ENCODE data around the gene SMYD4. TPM values are rescaled to one million over a fixed set of nuclear protein-coding genes. Genes with fewer than 3 reads are reported as not detected.

Gene SMYD4
- total RNA-seq, 2 experiments from 2014 or later: 37.3 to 38.1 TPM

DNA sequence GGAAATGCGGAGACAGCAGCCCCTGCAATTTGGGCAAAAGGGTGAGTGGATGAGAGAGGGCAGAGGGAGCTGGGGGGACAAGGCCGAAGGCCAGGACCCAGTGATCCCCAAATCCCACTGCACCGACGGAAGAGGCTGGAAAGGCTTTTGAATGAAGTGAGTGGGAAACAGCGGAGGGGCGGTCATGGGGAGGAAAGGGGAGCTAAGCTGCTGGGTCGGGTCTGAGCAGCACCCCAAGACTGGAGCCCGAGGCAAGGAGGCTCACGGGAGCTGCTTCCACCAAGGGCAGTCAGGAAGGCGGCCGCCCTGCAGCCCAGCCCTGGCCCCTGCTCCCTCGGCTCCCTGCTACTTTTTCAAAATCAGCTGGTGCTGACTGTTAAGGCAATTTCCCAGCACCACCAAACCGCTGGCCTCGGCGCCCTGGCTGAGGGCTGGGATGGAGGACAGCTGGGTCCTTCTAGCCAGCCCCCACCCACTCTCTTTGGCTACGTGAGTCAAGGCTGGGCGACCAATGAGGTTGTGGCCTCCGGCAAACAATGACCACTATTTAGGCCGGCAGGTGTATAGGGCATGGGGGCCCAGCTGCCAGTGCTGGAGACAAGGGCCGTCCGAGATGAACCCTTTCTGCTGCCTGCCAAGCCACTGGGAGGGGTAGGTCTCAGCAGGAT lies 67.3 kb downstream of the SMYD4 start:
- peaks cover 4% of the 10 kb centered on the region for H3K36me3 Mint-ChIP-seq (ENCODE audit: low read depth)
- peaks cover 3% of the 10 kb centered on the region for H3K27me3 Mint-ChIP-seq
- no peak for DNase-seq
- POLR2A ChIA-PET: no interaction called here
- CTCF ChIA-PET: interaction anchor here (0.6 to 1.4 kb wide), 4 partner anchors 11 to 35 kb away, joined by 3 read pairs; no protein-coding TSS in a partner anchor
- H3K27ac Mint-ChIP-seq: peak overlapping the region; percentile 97
- H3K4me1 Mint-ChIP-seq: peaks cover 44% of the 10 kb centered on the region
- H3K9me3 Mint-ChIP-seq: peaks cover 2% of the 10 kb centered on the region
- H3K4me3 Mint-ChIP-seq: no peak overlapping the region

DNA sequence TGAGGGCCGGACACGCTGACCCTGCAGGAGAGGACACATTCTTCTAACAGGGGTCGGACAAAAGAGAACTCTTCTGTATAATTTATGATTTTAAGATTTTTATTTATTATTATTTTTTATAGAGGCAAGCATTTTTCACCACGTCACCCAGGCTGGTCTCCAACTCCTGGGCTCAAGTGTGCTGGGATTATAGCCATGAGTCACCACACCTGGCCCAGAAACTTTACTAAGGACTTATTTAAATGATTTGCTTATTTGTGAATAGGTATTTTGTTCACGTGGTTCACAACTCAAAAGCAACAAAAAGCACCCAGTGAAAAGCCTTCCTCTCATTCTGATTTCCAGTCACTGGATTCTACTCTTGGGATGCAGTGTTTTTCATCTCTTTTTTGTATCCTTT lies 70.2 kb downstream of the SMYD4 start:
- DNase-seq: no peak
- CTCF ChIA-PET: no interaction called here
- Mint-ChIP-seq H3K27ac (no peak overlapping the region), H3K4me1 (peaks cover 37% of the 10 kb centered on the region), H3K27me3 (peaks cover 3% of the 10 kb centered on the region), H3K9me3 (peaks cover 2% of the 10 kb centered on the region), H3K4me3 (no peak overlapping the region), H3K36me3 (ENCODE audit: low read depth) (peaks cover 3% of the 10 kb centered on the region)
- POLR2A ChIA-PET: no interaction called here

DNA sequence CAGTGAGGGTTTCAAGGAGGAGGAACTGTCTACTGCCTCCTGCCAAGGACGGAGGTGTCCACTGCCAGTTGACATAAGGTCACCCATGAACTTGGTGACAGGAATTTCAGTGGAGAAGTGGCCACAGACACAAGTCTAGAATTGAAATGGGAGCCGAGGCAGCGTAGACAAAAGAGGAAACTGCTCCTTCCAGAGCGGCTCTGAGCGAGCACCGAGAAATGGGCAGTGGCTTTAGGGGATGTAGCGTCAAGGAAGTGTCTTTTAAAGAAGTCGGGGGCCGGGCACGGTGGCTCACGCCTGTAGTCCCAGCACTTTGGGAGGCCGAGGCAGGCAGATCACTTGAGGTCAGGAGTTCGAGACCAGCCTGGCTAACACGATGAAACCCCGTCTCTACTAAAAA lies 70.9 kb downstream of the SMYD4 start:
- Mint-ChIP-seq H3K4me3 (no peak overlapping the region), H3K27me3 (peaks cover 3% of the 10 kb centered on the region), H3K9me3 (no peaks in the 10 kb centered on the region), H3K27ac (peak overlapping the region; percentile 14), H3K4me1 (peaks cover 30% of the 10 kb centered on the region), H3K36me3 (ENCODE audit: low read depth) (no peaks in the 10 kb centered on the region)
- no peak for DNase-seq
- ChIA-PET POLR2A (no interaction called here), CTCF (no interaction called here)

DNA sequence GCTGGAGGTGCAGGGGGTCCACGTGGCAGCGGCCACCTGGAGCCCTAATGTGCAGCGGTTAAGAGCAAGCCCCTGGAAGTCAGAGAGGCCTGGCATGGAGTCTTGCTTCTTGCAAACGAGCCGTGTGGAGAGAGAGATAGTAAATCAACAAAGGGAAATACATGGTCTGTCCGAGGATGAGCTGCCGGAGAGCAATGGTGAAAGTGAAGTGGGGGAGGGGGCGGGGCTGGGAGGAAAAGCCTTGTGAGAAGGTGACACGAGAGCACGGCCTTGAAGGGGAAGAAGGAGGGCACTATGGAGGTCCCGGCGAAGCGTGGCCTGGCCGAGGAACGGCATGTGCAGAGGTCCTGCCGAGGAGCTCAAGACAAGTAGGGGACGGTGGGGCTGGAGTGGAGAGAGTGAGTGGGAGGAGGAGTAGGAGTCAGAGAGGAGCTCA lies 73.9 kb downstream of the SMYD4 start:
- H3K4me1 Mint-ChIP-seq: peaks cover 12% of the 10 kb centered on the region
- ChIA-PET POLR2A (no interaction called here), CTCF (interaction anchor here (0.8 kb wide), 1 partner anchor 34 kb away, joined by 3 read pairs; no protein-coding TSS in a partner anchor)
- H3K27ac Mint-ChIP-seq: peak overlapping the region; percentile 41
- H3K4me3 Mint-ChIP-seq: no peak overlapping the region
- H3K9me3 Mint-ChIP-seq: no peaks in the 10 kb centered on the region
- peaks cover 3% of the 10 kb centered on the region for H3K27me3 Mint-ChIP-seq
- H3K36me3 Mint-ChIP-seq (ENCODE audit: low read depth): no peaks in the 10 kb centered on the region
- DNase-seq: no peak

DNA sequence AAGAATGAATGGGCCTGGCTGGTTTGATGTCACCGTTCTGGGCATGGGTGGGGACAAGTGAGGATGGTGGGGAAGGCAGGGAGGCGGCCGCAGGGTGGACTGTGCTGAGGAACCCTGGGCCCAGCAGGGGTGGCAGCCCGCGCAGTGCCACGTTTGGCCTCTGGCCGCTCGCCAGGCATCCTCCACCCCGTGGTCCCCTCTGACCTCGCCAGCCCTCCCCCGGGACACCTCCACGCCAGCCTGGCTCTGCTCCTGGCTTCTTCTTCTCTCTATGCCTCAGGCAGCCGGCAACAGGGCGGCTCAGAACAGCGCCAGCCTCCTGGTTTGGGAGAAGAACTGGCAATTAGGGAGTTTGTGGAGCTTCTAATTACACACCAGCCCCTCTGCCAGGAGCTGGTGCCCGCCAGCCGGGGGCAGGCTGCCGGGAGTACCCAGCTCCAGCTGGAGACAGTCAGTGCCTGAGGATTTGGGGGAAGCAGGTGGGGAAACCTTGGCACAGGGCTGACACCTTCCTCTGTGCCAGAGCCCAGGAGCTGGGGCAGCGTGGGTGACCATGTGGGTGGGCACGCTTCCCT lies 74.4 kb downstream of the SMYD4 start:
- ChIA-PET CTCF (interaction anchor here (0.8 to 1.3 kb wide), 2 partner anchors 10 to 34 kb away, joined by 3 to 4 read pairs; no protein-coding TSS in a partner anchor), POLR2A (no interaction called here)
- Mint-ChIP-seq H3K9me3 (no peaks in the 10 kb centered on the region), H3K4me3 (no peak overlapping the region), H3K4me1 (peaks cover 9% of the 10 kb centered on the region), H3K36me3 (ENCODE audit: low read depth) (no peaks in the 10 kb centered on the region), H3K27me3 (peaks cover 3% of the 10 kb centered on the region), H3K27ac (peak overlapping the region; percentile 60)
- DNase-seq: no peak

DNA sequence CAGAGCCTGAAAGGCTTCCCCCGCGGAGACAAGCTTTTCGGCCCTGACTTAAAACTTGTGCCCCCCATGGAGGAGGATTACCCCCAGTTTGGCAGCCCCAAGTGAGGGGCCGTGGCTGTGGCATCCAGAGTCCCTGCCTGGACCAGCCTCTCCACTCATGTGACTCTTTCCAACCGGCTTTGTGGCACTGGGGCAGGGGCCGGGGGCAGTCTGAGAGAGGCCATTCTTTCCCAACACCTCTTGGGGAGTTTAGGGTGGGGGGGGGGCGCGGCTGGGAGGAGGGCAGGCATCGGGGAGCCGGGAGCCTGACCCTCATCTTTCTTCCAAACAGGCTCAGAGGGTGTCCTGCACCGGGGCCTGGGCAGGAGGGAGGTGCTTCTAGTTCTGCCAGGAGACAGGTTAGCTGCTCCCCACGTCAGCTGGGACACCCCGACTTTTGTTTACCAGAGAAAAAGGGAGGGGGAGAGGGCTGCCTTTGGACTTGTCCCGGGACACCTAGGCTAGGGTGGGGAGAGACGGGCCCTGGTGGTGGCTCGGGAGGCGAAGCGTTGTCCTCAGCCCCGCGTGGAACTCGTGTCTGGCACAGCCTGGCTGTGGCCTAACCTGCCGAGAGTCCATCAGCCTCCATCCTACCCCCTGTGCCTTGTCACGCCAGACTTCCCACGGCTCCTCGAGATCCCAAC lies 75.1 kb downstream of the SMYD4 start:
- Mint-ChIP-seq H3K4me1 (peaks cover 9% of the 10 kb centered on the region), H3K36me3 (ENCODE audit: low read depth) (no peaks in the 10 kb centered on the region), H3K27me3 (peaks cover 3% of the 10 kb centered on the region), H3K4me3 (no peak overlapping the region), H3K27ac (no peak overlapping the region), H3K9me3 (no peaks in the 10 kb centered on the region)
- no peak for DNase-seq
- CTCF ChIA-PET: interaction anchor here (0.7 to 1.4 kb wide), 3 partner anchors 9 to 16 kb away, joined by 3 to 4 read pairs (median 4); no protein-coding TSS in a partner anchor
- POLR2A ChIA-PET: no interaction called here

DNA sequence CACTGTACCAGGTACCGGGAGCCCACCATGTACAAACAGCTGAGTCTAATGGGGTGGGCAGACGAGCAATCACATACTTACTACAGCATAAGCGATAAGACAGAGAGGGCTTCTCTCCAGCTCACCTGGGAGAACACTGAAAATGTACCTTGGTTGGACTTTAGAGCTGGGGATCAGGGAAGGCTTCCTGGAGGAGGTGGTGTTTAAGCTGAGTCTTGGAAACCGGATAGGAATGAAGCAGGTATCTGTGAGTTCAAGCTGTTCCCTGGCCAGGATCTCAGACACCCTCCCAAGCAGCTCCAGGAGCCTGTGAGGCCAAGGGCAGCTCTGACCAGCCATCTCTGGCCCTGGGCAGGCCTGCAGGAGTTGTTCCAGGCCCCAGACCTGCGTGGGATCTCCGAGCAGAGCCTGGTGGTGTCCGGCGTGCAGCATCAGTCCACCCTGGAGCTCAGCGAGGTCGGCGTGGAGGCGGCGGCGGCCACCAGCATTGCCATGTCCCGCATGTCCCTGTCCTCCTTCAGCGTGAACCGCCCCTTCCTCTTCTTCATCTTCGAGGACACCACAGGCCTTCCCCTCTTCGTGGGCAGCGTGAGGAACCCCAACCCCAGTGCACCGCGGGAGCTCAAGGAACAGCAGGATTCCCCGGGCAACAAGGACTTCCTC lies 75.8 kb downstream of the SMYD4 start:
- Mint-ChIP-seq H3K4me1 (peaks cover 9% of the 10 kb centered on the region), H3K27me3 (peaks cover 3% of the 10 kb centered on the region), H3K4me3 (no peak overlapping the region), H3K36me3 (ENCODE audit: low read depth) (no peaks in the 10 kb centered on the region), H3K27ac (no peak overlapping the region), H3K9me3 (no peaks in the 10 kb centered on the region)
- CTCF ChIA-PET: interaction anchor here (0.7 to 1.4 kb wide), 3 partner anchors 10 to 16 kb away, joined by 3 to 4 read pairs (median 4); no protein-coding TSS in a partner anchor
- POLR2A ChIA-PET: no interaction called here
- no peak for DNase-seq

DNA sequence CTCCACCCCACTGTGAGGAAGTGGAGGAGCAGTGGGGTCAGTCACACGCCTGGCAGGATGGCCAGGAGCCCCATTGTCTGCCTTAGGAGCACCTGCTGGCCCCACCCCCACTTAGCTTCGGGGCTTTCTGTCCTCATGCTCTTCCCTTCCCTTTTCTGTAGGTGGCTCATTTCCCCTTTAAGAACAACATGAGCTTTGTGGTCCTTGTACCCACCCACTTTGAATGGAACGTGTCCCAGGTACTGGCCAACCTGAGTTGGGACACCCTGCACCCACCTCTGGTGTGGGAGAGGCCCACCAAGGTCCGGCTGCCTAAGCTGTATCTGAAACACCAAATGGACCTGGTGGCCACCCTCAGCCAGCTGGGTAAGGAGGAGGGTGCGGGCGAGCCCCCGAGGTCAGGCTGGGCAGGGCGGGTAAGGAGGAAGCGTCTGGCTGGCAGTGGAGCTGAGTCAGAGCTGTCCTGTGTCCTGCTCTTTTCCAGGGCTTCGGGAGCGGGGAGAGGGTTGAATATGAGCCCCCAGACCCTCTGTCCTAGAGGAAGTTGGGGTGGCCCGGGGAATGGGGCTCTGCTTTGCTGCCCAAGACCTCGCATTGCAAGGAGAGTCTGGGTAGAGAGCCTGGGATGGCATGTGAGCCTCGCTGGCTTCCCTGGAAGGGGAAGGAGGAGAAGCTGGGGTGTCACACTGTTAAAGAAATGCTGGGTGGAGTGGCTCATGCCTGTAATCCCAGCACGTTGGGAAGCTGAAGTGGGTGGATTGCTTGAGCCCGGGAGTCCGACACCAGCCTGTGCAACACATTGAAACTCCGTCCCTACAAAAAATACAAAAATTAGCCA lies 77.1 kb downstream of the SMYD4 start:
- Mint-ChIP-seq H3K9me3 (no peaks in the 10 kb centered on the region), H3K27ac (no peak overlapping the region), H3K27me3 (no peaks in the 10 kb centered on the region), H3K36me3 (ENCODE audit: low read depth) (no peaks in the 10 kb centered on the region), H3K4me3 (no peak overlapping the region), H3K4me1 (peaks cover 4% of the 10 kb centered on the region)
- ChIA-PET POLR2A (no interaction called here), CTCF (interaction anchor here (1.0 to 1.4 kb wide), 3 partner anchors 9 to 21 kb away, joined by 3 to 4 read pairs (median 3); no protein-coding TSS in a partner anchor)
- no peak for DNase-seq

DNA sequence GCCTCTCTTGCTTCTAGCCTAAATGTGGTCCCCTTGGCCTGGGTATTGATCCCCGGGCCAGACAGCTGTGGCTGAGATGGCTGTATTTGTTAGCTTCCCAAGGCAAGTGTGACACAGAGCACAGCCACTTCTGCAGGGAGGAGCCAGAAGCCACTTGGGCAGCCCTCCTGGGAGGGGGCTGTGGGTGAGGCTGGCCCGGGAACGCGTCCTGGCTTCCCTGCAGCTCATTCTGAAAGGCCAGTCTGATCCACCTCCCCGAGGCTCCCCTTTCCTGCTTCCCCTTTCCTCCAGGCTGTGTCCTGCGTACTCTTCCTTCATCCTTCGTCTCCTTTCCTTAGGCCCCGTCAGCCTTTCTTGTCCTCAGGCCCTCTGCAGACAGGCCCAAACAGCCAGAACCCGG lies 79.1 kb downstream of the SMYD4 start:
- ChIA-PET CTCF (no interaction called here), POLR2A (no interaction called here)
- Mint-ChIP-seq H3K27ac (peak overlapping the region; percentile 41), H3K4me1 (peaks cover 4% of the 10 kb centered on the region), H3K4me3 (no peak overlapping the region), H3K36me3 (ENCODE audit: low read depth) (no peaks in the 10 kb centered on the region), H3K27me3 (no peaks in the 10 kb centered on the region), H3K9me3 (no peaks in the 10 kb centered on the region)
- no peak for DNase-seq

DNA sequence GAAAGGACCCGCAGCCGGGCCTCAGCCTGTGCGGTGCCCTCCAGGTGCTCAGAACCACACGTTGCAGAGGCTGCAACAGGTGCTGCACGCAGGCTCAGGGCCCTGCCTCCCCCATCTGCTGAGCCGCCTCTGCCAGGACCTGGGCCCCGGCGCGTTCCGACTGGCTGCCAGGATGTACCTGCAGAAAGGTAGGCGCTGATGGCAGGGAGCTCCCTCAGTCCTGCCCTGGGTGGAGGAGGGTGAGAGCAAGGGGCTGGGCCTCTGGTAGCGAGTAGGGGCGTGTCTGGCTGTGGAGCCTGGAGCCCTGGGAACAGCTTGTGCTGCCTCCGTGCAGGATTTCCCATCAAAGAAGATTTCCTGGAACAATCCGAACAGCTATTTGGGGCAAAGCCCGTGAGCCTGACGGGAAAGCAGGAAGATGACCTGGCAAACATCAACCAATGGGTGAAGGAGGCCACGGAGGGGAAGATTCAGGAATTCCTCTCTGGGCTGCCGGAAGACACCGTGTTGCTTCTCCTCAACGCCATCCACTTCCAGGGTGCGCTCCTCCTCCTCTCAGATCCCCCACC lies 82.6 kb downstream of the SMYD4 start:
- ChIA-PET POLR2A (no interaction called here), CTCF (interaction anchor here (1.5 kb wide), 1 partner anchor 15 kb away, joined by 4 read pairs; no protein-coding TSS in a partner anchor)
- Mint-ChIP-seq H3K4me3 (no peak overlapping the region), H3K36me3 (ENCODE audit: low read depth) (no peaks in the 10 kb centered on the region), H3K27me3 (no peaks in the 10 kb centered on the region), H3K4me1 (no peaks in the 10 kb centered on the region), H3K27ac (no peak overlapping the region), H3K9me3 (no peaks in the 10 kb centered on the region)
- DNase-seq: no peak

DNA sequence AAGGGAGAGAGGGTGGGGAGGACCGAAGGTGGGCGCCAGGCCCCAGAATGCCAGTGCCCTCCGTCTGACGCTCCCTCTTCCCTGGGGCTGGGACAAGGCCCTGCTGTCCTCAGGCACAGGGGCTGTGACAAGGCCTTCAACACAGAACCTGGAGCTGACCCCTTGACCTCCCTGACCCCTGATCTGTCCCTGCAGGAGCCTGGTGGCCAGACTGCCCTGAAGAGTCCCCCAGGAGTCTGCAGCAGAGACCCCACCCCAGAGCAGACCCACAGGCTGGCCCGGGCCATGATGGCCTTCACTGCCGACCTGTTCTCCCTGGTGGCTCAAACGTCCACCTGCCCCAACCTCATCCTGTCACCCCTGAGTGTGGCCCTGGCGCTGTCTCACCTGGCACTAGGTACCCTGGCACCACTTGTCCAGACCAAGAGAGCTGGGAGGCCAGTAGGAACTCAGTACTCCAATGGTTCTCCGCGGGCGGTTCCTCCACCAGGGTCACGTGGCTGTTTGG lies 84.1 kb downstream of the SMYD4 start:
- no peaks in the 10 kb centered on the region for H3K4me1 Mint-ChIP-seq
- POLR2A ChIA-PET: no interaction called here
- peak overlapping the region; percentile 19 for H3K27ac Mint-ChIP-seq
- no peaks in the 10 kb centered on the region for H3K9me3 Mint-ChIP-seq
- no peak for DNase-seq
- no peaks in the 10 kb centered on the region for H3K27me3 Mint-ChIP-seq
- no peak overlapping the region for H3K4me3 Mint-ChIP-seq
- H3K36me3 Mint-ChIP-seq (ENCODE audit: low read depth): no peaks in the 10 kb centered on the region
- CTCF ChIA-PET: interaction anchor here (1.3 kb wide), 1 partner anchor 18 kb away, joined by 4 read pairs; no protein-coding TSS in a partner anchor

Data from activated CD4-positive, alpha-beta T cell treated with anti-CD3 and anti-CD28 coated beads, Interleukin-2, amount 10 ng/mL, durations not matched to agents 7 days and 5 days (primary cell).